SK-N-SH treated with all-trans-retinoic acid at 6 μM for 48 hours (cell line): ENCODE measurements around the gene CST9.

ENCODE experiments used
- ATAC-seq: fragments of 200-7000 bp; cut with Tn5 transposase; 3 replicates; pipeline ENCODE4 v1.9.1; 2020; ENCODE audit warnings: mild to moderate bottlenecking, moderate library complexity
- ARNTL ChIP-seq: fragments of 450-650 bp; formaldehyde crosslinking; IDR thresholded peaks from 2 replicates; pipeline ENCODE4 v1.5.0; 2020; ENCODE audit warnings: low read depth, mild to moderate bottlenecking, moderate library complexity, borderline replicate concordance
- BACH2 ChIP-seq: fragments of 250-450 bp; sonication (Bioruptor Pico); IDR thresholded peaks from 2 replicates; pipeline ENCODE4 v1.9.0; 2021; ENCODE audit warnings: mild to moderate bottlenecking, borderline replicate concordance
- CSDC2 ChIP-seq: fragments of 250-450 bp; sonication (Bioruptor Pico); IDR thresholded peaks from 2 replicates; pipeline ENCODE4 v1.5.0; 2020; ENCODE audit warnings: mild to moderate bottlenecking, moderate library complexity
- ESRRG ChIP-seq: fragments of 250-450 bp; sonication (Bioruptor Pico); IDR thresholded peaks from 2 replicates; pipeline ENCODE4 v1.6.1; 2021; ENCODE audit warnings: mild to moderate bottlenecking
- GLIS3 ChIP-seq: fragments of 250-450 bp; sonication (Bioruptor Pico); IDR thresholded peaks from 2 replicates; pipeline ENCODE4 v1.5.0; 2020; ENCODE audit warnings: mild to moderate bottlenecking, moderate library complexity
- ISL1 ChIP-seq: fragments of 250-450 bp; sonication (Bioruptor Pico); IDR thresholded peaks from 2 replicates; pipeline ENCODE4 v2.1.2; 2022; ENCODE audit warnings: mild to moderate bottlenecking, moderate library complexity
- OSR1 ChIP-seq: fragments of 250-450 bp; sonication (Bioruptor Pico); IDR thresholded peaks from 2 replicates; pipeline ENCODE4 v1.8.0; 2022; ENCODE audit warnings: moderate library complexity, mild to moderate bottlenecking, inconsistent platforms
- POU6F1 ChIP-seq: fragments of 250-450 bp; sonication (Bioruptor Pico); IDR thresholded peaks from 2 replicates; pipeline ENCODE4 v1.8.0; 2021; ENCODE audit warnings: low read depth, mild to moderate bottlenecking, moderate library complexity, borderline replicate concordance
- PPARA ChIP-seq: fragments of 250-450 bp; sonication (Bioruptor Pico); IDR thresholded peaks from 2 replicates; pipeline ENCODE4 v1.5.0; 2020; ENCODE audit warnings: mild to moderate bottlenecking, borderline replicate concordance
- RARB ChIP-seq: fragments of 250-450 bp; sonication (Bioruptor Pico); IDR thresholded peaks from 2 replicates; pipeline ENCODE4 v1.8.0; 2021; ENCODE audit warnings: mild to moderate bottlenecking, moderate library complexity
- SNAI2 ChIP-seq: fragments of 250-450 bp; sonication (Bioruptor Pico); IDR thresholded peaks from 2 replicates; pipeline ENCODE4 v1.5.0; 2020; ENCODE audit warnings: mild to moderate bottlenecking, moderate library complexity
- TCF4 ChIP-seq: fragments of 250-450 bp; sonication (Bioruptor Pico); IDR thresholded peaks from 2 replicates; pipeline ENCODE4 v1.8.0; 2021; ENCODE audit warnings: mild to moderate bottlenecking, moderate library complexity, borderline replicate concordance
- TOX ChIP-seq: fragments of 250-450 bp; sonication (Bioruptor Pico); IDR thresholded peaks from 2 replicates; pipeline ENCODE4 v1.8.0; 2021; ENCODE audit warnings: mild to moderate bottlenecking, moderate library complexity, borderline replicate concordance
- TSHZ2 ChIP-seq: fragments of 250-450 bp; sonication (Bioruptor Pico); IDR thresholded peaks from 2 replicates; pipeline ENCODE4 v1.5.0; 2020; ENCODE audit warnings: mild to moderate bottlenecking, moderate library complexity
- ZC3H10 ChIP-seq: fragments of 250-450 bp; sonication (Bioruptor Pico); IDR thresholded peaks from 2 replicates; pipeline ENCODE4 v1.5.1; 2021; ENCODE audit warnings: mild to moderate bottlenecking, moderate library complexity
- ZFP3 ChIP-seq: fragments of 250-450 bp; sonication (Bioruptor Pico); IDR thresholded peaks from 2 replicates; pipeline ENCODE4 v1.5.0; 2020; ENCODE audit warnings: mild to moderate bottlenecking, moderate library complexity
- ZFP30 ChIP-seq: fragments of 450-650 bp; formaldehyde crosslinking; IDR thresholded peaks from 2 replicates; pipeline ENCODE4 v1.5.0; 2022; ENCODE audit warnings: mild to moderate bottlenecking, moderate library complexity
- ZNF565 ChIP-seq: fragments of 450-650 bp; formaldehyde crosslinking; conservative IDR thresholded peaks from 2 replicates; pipeline ENCODE4 v1.5.0; 2020; ENCODE audit warnings: low read depth, mild to moderate bottlenecking, moderate library complexity
- ZNF70 ChIP-seq: fragments of 450-650 bp; formaldehyde crosslinking; IDR thresholded peaks from 2 replicates; pipeline ENCODE4 v1.5.0; 2020; ENCODE audit warnings: mild to moderate bottlenecking, moderate library complexity
- ZNF8 ChIP-seq: fragments of 450-650 bp; formaldehyde crosslinking; IDR thresholded peaks from 2 replicates; pipeline ENCODE4 v1.5.0; 2020; ENCODE audit warnings: mild to moderate bottlenecking, moderate library complexity
- TF ChIP-seq, protein P1 (sequence below): fragments of 250-450 bp; sonication (Bioruptor Pico); IDR thresholded peaks from 2 replicates; pipeline ENCODE4 v1.5.1; 2020; ENCODE audit warnings: low read depth, mild to moderate bottlenecking, moderate library complexity
- TF ChIP-seq, protein P2 (sequence below): fragments of 250-450 bp; sonication (Bioruptor Pico); IDR thresholded peaks from 2 replicates; pipeline ENCODE4 v1.5.1; 2021; ENCODE audit warnings: mild to moderate bottlenecking, moderate library complexity
- TF ChIP-seq, protein P3 (sequence below): fragments of 250-450 bp; sonication (Bioruptor Pico); IDR thresholded peaks from 2 replicates; pipeline ENCODE4 v1.8.0; 2020; ENCODE audit warnings: mild to moderate bottlenecking, moderate library complexity, borderline replicate concordance

CST9 gene

GRCh38 chr20:23603321-23603720 is 2.4 kb downstream of the CST9 start:
- ATAC-seq, result no peak
- TF ChIP-seq TSHZ2 (CRISPR knock-in tag), result no peak
- TF ChIP-seq, protein P1, sequence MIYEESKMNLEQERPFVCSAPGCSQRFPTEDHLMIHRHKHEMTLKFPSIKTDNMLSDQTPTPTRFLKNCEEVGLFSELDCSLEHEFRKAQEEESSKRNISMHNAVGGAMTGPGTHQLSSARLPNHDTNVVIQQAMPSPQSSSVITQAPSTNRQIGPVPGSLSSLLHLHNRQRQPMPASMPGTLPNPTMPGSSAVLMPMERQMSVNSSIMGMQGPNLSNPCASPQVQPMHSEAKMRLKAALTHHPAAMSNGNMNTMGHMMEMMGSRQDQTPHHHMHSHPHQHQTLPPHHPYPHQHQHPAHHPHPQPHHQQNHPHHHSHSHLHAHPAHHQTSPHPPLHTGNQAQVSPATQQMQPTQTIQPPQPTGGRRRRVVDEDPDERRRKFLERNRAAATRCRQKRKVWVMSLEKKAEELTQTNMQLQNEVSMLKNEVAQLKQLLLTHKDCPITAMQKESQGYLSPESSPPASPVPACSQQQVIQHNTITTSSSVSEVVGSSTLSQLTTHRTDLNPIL (CRISPR knock-in tag), result no peak
- TF ChIP-seq GLIS3 (CRISPR knock-in tag), result no peak
- no peak for TF ChIP-seq ZNF8 (CRISPR knock-in tag)
- TF ChIP-seq CSDC2 (CRISPR knock-in tag), result no peak
- TF ChIP-seq POU6F1 (CRISPR knock-in tag), result no peak
- no peak for TF ChIP-seq BACH2 (CRISPR knock-in tag)
- TF ChIP-seq PPARA (CRISPR knock-in tag), result no peak
- TF ChIP-seq SNAI2, result no peak
- TF ChIP-seq ESRRG (CRISPR knock-in tag), result no peak
- TF ChIP-seq OSR1 (CRISPR knock-in tag), result no peak
- TF ChIP-seq TCF4 (CRISPR knock-in tag), result no peak
- TF ChIP-seq ZC3H10, result no peak
- TF ChIP-seq ISL1 (CRISPR knock-in tag), result no peak
- TF ChIP-seq, protein P2, sequence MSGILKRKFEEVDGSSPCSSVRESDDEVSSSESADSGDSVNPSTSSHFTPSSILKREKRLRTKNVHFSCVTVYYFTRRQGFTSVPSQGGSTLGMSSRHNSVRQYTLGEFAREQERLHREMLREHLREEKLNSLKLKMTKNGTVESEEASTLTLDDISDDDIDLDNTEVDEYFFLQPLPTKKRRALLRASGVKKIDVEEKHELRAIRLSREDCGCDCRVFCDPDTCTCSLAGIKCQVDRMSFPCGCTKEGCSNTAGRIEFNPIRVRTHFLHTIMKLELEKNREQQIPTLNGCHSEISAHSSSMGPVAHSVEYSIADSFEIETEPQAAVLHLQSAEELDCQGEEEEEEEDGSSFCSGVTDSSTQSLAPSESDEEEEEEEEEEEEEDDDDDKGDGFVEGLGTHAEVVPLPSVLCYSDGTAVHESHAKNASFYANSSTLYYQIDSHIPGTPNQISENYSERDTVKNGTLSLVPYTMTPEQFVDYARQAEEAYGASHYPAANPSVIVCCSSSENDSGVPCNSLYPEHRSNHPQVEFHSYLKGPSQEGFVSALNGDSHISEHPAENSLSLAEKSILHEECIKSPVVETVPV (CRISPR knock-in tag), result no peak
- no peak for TF ChIP-seq ZFP3 (CRISPR knock-in tag)
- no peak for TF ChIP-seq TOX (CRISPR knock-in tag)
- TF ChIP-seq ZFP30, result no peak
- no peak for TF ChIP-seq ZNF70 (CRISPR knock-in tag)
- no peak for TF ChIP-seq ARNTL

DNA sequence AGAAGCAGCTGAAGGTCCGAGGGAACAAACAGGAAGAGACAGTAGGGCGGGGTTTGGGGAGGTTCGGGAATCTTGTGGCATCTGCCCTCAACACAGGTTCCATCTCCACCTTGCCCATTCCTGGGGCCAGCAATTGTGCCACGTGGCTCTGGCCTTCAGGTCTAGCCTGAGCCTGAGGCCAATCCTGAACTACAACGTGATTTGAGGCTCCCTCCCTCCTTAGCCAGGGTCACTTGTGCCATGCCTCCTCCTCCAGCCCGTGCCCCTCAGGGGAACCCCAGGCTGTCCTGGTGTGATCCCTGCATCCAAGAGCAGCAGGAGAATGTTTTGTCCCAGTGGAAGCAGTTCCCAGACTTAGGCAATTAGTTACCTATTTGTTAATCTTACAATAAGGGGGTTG is 3.0 kb downstream of the CST9 start:
- TF ChIP-seq ARNTL (no peak), BACH2 (CRISPR knock-in tag) (no peak), ZNF70 (CRISPR knock-in tag) (no peak), POU6F1 (CRISPR knock-in tag) (no peak), OSR1 (CRISPR knock-in tag) (no peak), PPARA (CRISPR knock-in tag) (no peak), ISL1 (CRISPR knock-in tag) (no peak), ZNF8 (CRISPR knock-in tag) (no peak), ZFP3 (CRISPR knock-in tag) (no peak), RARB (no peak), GLIS3 (CRISPR knock-in tag) (no peak), ZC3H10 (no peak), ZFP30 (no peak), SNAI2 (no peak), ZNF565 (CRISPR knock-in tag) (no peak), ESRRG (CRISPR knock-in tag) (no peak), TOX (CRISPR knock-in tag) (no peak)
- TF ChIP-seq, protein P2 (CRISPR knock-in tag), result no peak
- TF ChIP-seq, protein P3, sequence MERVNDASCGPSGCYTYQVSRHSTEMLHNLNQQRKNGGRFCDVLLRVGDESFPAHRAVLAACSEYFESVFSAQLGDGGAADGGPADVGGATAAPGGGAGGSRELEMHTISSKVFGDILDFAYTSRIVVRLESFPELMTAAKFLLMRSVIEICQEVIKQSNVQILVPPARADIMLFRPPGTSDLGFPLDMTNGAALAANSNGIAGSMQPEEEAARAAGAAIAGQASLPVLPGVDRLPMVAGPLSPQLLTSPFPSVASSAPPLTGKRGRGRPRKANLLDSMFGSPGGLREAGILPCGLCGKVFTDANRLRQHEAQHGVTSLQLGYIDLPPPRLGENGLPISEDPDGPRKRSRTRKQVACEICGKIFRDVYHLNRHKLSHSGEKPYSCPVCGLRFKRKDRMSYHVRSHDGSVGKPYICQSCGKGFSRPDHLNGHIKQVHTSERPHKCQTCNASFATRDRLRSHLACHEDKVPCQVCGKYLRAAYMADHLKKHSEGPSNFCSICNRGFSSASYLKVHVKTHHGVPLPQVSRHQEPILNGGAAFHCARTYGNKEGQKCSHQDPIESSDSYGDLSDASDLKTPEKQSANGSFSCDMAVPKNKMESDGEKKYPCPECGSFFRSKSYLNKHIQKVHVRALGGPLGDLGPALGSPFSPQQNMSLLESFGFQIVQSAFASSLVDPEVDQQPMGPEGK (CRISPR knock-in tag), result no peak
- TF ChIP-seq, protein P1 (CRISPR knock-in tag), result no peak
- no peak for ATAC-seq
